Activated CD8-positive, alpha-beta T cell treated with anti-CD3 and anti-CD28 coated beads for 36 hours (primary cell): ENCODE measurements around the gene KDM8. TPM values are rescaled to one million over a fixed set of nuclear protein-coding genes. Genes with fewer than 3 reads are reported as not detected.

ENCODE experiments used
- ATAC-seq: fragments of 200-7000 bp; cut with Tn5 transposase; one replicate; pipeline ENCODE4 v1.10.0; 2021; ENCODE audit warnings: mild to moderate bottlenecking, moderate library complexity
- CTCF ChIA-PET: fragments of 350-600 bp; sonication (Branson Sonifier 250); formaldehyde crosslinking; loops from one replicate; lab custom pipeline; 2021; ENCODE audit warnings: antibody characterized with exemption; lab: Charles Lee
- POLR2A ChIA-PET: fragments of 350-600 bp; sonication (Branson Sonifier 250); formaldehyde crosslinking; loops from one replicate; lab custom pipeline; 2021; ENCODE audit warnings: antibody characterized with exemption; lab: Charles Lee
- DNase-seq: peaks from one replicate; pipeline ENCODE4 v3.0.0-alpha.2; 2020
- H3K27ac Mint-ChIP-seq: one replicate; pipeline ENCODE4 v1.8.0; 2021; ENCODE audit warnings: mild to moderate bottlenecking, mixed read lengths
- H3K27me3 Mint-ChIP-seq: one replicate; pipeline ENCODE4 v1.8.0; 2021; ENCODE audit warnings: mixed read lengths
- H3K36me3 Mint-ChIP-seq: one replicate; pipeline ENCODE4 v1.8.0; 2021; ENCODE audit warnings: low read depth, mixed read lengths
- H3K4me1 Mint-ChIP-seq: one replicate; pipeline ENCODE4 v1.8.0; 2021; ENCODE audit warnings: low read depth, mixed read lengths
- H3K4me3 Mint-ChIP-seq: one replicate; pipeline ENCODE4 v1.8.0; 2021; ENCODE audit warnings: mild to moderate bottlenecking, moderate library complexity, mixed read lengths
- H3K9me3 Mint-ChIP-seq: one replicate; pipeline ENCODE4 v1.8.0; 2021; ENCODE audit warnings: mixed read lengths
- intact Hi-C: fragments of 100-400 bp; cut with micrococcal nuclease; formaldehyde crosslinking; loops from one replicate; pipeline ENCODE4 v1.10.0; 2022
- total RNA-seq, 2 experiments: library from RNA; stranded (reverse); gene quantifications; one replicate each; pipeline ENCODE4 v1.2.3, GENCODE V29; 2021
- TF ChIP-seq, protein P1 (sequence below): fragments of 200-600 bp; IDR thresholded peaks from one replicate; pipeline ENCODE4 v1.8.0; 2022; ENCODE audit warnings: antibody characterized with exemption, mild to moderate bottlenecking

KDM8 gene
- total RNA-seq, 2 experiments from 2014 or later, result 10.9 to 12.7 TPM

DNA sequence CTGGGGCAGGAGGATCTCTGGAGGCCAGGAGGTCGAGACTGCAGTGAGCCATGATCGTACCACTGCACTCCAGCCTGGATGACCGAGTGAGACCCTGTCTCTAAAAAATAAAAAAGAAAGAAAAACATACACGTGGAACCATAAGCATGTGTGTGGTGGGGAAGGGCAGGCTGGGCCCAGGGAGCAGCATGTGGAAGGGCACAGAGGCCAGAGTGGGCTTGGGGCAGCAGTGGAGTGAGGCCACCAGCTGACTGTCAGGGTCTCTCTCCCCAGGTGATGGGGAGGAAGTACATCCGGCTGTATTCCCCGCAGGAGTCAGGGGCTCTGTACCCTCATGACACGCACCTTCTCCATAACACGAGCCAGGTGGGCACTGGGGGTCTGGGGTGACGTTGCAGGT is 16.8 kb downstream of the KDM8 start:
- H3K27ac Mint-ChIP-seq, result no peak overlapping the region
- ATAC-seq, result no peak
- POLR2A ChIA-PET, result interaction anchor here (0.8 to 1.2 kb wide), 2 partner anchors 16 to 198 kb away, joined by 3 to 4 read pairs; partner anchors contain the start of gene KDM8
- DNase-seq, result no peak
- H3K27me3 Mint-ChIP-seq, result no peaks in the 10 kb centered on the region
- no peak overlapping the region for H3K4me3 Mint-ChIP-seq
- TF ChIP-seq, protein P1, sequence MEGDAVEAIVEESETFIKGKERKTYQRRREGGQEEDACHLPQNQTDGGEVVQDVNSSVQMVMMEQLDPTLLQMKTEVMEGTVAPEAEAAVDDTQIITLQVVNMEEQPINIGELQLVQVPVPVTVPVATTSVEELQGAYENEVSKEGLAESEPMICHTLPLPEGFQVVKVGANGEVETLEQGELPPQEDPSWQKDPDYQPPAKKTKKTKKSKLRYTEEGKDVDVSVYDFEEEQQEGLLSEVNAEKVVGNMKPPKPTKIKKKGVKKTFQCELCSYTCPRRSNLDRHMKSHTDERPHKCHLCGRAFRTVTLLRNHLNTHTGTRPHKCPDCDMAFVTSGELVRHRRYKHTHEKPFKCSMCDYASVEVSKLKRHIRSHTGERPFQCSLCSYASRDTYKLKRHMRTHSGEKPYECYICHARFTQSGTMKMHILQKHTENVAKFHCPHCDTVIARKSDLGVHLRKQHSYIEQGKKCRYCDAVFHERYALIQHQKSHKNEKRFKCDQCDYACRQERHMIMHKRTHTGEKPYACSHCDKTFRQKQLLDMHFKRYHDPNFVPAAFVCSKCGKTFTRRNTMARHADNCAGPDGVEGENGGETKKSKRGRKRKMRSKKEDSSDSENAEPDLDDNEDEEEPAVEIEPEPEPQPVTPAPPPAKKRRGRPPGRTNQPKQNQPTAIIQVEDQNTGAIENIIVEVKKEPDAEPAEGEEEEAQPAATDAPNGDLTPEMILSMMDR, result no peak
- H3K4me1 Mint-ChIP-seq, result peaks cover 6% of the 10 kb centered on the region
- peaks cover 7% of the 10 kb centered on the region for H3K36me3 Mint-ChIP-seq
- intact Hi-C loops, result no loop called here
- CTCF ChIA-PET, result no interaction called here
- H3K9me3 Mint-ChIP-seq, result no peaks in the 10 kb centered on the region

DNA sequence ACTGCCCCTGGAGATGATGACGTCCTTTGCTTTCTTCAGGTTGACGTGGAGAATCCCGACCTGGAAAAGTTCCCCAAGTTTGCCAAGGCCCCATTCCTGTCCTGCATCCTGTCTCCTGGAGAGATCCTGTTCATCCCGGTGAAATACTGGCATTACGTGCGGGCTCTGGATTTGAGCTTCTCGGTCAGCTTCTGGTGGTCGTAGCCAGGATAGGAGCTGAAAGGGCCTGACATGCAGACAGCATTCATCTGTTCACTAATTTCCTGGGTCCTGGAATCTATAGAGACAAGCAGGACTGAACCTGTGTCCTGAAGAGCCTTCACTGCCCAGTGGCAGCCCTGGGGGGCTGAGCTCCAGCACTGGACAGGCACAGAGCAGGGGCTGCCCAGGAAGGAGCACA is 17.2 kb downstream of the KDM8 start:
- TF ChIP-seq, protein P1, result no peak
- Mint-ChIP-seq H3K27ac (no peak overlapping the region), H3K9me3 (no peaks in the 10 kb centered on the region), H3K4me1 (peaks cover 6% of the 10 kb centered on the region), H3K27me3 (no peaks in the 10 kb centered on the region), H3K4me3 (no peak overlapping the region), H3K36me3 (peaks cover 8% of the 10 kb centered on the region)
- ATAC-seq, result no peak
- ChIA-PET CTCF (interaction anchor here (1.5 kb wide), 1 partner anchor 10 kb away, joined by 3 read pairs; no protein-coding TSS in a partner anchor), POLR2A (interaction anchor here (0.8 kb wide), 1 partner anchor 197 kb away, joined by 4 read pairs; no protein-coding TSS in a partner anchor)
- no peak for DNase-seq
- intact Hi-C loops, result no loop called here

DNA sequence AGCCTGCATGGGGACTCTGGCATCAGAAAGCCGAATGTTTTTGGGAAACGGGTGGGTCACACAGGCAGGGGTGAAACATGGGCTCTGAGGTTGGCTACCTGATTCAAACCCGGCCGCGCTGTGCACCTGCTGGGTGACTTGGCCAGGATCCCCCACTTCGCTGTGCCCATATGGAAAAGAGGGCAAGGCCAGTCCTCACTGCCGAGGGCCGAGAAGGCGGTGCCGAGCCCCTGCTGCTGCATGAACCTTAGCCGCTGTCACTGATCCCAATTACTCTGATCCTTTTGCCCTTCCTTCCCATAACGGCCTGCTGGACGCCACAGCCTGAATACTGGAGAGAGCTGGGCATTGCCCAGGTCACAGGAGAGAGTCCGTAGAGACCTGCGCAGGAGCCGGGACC is 17.7 kb downstream of the KDM8 start:
- no peak for ATAC-seq
- intact Hi-C loops, result no loop called here
- peaks cover 10% of the 10 kb centered on the region for H3K36me3 Mint-ChIP-seq
- POLR2A ChIA-PET, result interaction anchor here (1.1 to 1.3 kb wide), 2 partner anchors 129 to 230 kb away, joined by 3 read pairs; no protein-coding TSS in a partner anchor
- H3K4me3 Mint-ChIP-seq, result no peak overlapping the region
- TF ChIP-seq, protein P1, result no peak
- no peaks in the 10 kb centered on the region for H3K27me3 Mint-ChIP-seq
- H3K4me1 Mint-ChIP-seq, result peaks cover 8% of the 10 kb centered on the region
- CTCF ChIA-PET, result interaction anchor here (1.2 to 1.7 kb wide), 3 partner anchors 10 to 42 kb away, joined by 3 to 6 read pairs (median 4); partner anchors contain the start of gene KDM8
- no peak for DNase-seq
- no peak overlapping the region for H3K27ac Mint-ChIP-seq
- H3K9me3 Mint-ChIP-seq, result no peaks in the 10 kb centered on the region

DNA sequence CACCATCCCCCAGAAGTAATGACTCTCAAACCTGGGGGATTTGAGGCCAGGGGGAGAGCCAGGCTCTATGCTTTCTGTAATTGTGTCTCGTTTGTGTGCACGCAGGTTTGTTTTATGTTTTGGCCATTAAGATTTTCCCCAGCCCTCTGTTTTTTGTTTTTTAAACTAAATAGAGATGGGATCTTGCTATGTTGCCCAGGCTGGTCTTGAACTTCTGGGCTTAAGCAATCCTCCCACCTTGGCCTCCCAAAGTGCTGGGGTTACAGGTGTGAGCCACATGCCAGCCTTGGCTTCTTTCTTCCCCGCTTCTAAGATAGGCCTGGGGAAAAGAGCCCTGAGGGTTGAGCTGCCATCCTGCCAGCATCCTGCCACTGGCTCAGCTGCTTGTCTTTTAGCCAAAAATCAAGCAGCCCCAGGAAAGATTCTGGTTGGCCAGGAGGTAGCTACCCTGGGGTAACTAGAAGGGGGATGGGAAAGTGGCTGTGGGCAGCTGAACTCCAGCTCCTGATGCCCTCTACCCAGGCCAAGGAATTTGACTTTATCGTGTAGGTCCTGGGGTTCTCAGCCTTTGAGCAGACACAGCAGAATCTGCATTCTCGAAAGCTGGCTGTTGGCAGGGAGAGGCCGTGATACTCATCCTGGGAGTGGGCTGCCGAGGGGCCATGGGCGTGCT is 18.4 kb downstream of the KDM8 start:
- peaks cover 14% of the 10 kb centered on the region for H3K4me1 Mint-ChIP-seq
- H3K9me3 Mint-ChIP-seq, result no peaks in the 10 kb centered on the region
- CTCF ChIA-PET, result interaction anchor here (1.0 to 1.7 kb wide), 6 partner anchors 9 to 147 kb away, joined by 3 to 6 read pairs (median 4); partner anchors contain the start of gene KDM8
- H3K27ac Mint-ChIP-seq, result no peak overlapping the region
- TF ChIP-seq, protein P1, result no peak
- ATAC-seq (no peak), DNase-seq (no peak)
- no peaks in the 10 kb centered on the region for H3K27me3 Mint-ChIP-seq
- POLR2A ChIA-PET, result interaction anchor here (0.6 to 2.6 kb wide), 5 partner anchors 9 to 229 kb away, joined by 3 to 10 read pairs (median 3); no protein-coding TSS in a partner anchor
- no peak overlapping the region for H3K4me3 Mint-ChIP-seq
- peaks cover 14% of the 10 kb centered on the region for H3K36me3 Mint-ChIP-seq
- intact Hi-C loops, result no loop called here
